ENCODE results near the gene ANAPC7.

GRCh38 chr12:110348431-110349059 is 55.0 kb downstream of the ANAPC7 start:
- no peak for TF ChIP-seq EZH2 (IDR thresholded peaks at IDR 0.05; ENCODE audit: low read length, missing control alignments)
- TF ChIP-seq CTCF (conservative IDR thresholded peaks at IDR 0.05 in 1 of 2, IDR thresholded peaks at IDR 0.05 in 1 of 2; ENCODE audit: low read depth in 1 of 2, low read length in 2 of 2), result no peak

Measured in fibroblast of lung (primary cell).